GM12878 (cell line): Measurements from ENCODE around the gene GPBP1L1. TPM values are rescaled to one million over a fixed set of nuclear protein-coding genes. Genes with fewer than 3 reads are reported as not detected.

Experiments used
- CHD1 ChIP-seq: IDR thresholded peaks from 2 replicates; pipeline ENCODE4 v1.6.1; 2012; ENCODE audit warnings: low read depth, low read length, improper control_type of control experiment
- CHD2 ChIP-seq: IDR thresholded peaks from 2 replicates; pipeline ENCODE4 v1.6.1; 2011; ENCODE audit warnings: low read depth, low read length, improper control_type of control experiment, borderline replicate concordance
- HDAC6 ChIP-seq: fragments of 200-600 bp; sonication (generic); IDR thresholded peaks from one replicate; pipeline ENCODE4 v1.8.0; 2017; ENCODE audit warnings: antibody characterized with exemption; ENCODE audit not compliant: unreplicated experiment
- MXI1 ChIP-seq: fragments of 150-350 bp; IDR thresholded peaks from 2 replicates; pipeline ENCODE4 v1.6.1; 2011; ENCODE audit warnings: low read depth, mild to moderate bottlenecking, inconsistent platforms, low read length, improper control_type of control experiment
- SIN3A ChIP-seq: IDR thresholded peaks from 2 replicates; pipeline ENCODE4 v1.6.1; 2012; ENCODE audit warnings: low read depth, low read length, improper control_type of control experiment
- SMAD1 ChIP-seq: fragments of 450-650 bp; IDR thresholded peaks from 2 replicates; pipeline ENCODE4 v1.6.1; 2018; ENCODE audit warnings: mild to moderate bottlenecking, low read depth; ENCODE audit not compliant: partially characterized antibody
- SMC3 ChIP-seq: IDR thresholded peaks from 2 replicates; pipeline ENCODE4 v1.6.1; 2011; ENCODE audit warnings: low read length, improper control_type of control experiment, borderline replicate concordance
- SREBF2 ChIP-seq: IDR thresholded peaks from 2 replicates; pipeline ENCODE4 v1.6.1; 2012; ENCODE audit warnings: mild to moderate bottlenecking, low read length
- STAT3 ChIP-seq: IDR thresholded peaks from 2 replicates; pipeline ENCODE4 v1.6.1; 2011; ENCODE audit warnings: low read depth, low read length, improper control_type of control experiment
- SUPT20H ChIP-seq: IDR thresholded peaks from 2 replicates; pipeline ENCODE4 v1.6.1; 2011; ENCODE audit warnings: low read depth, mild to moderate bottlenecking, low read length, moderate library complexity, borderline replicate concordance; ENCODE audit not compliant: control insufficient read depth
- TAF1 ChIP-seq: IDR thresholded peaks from 2 replicates; pipeline ENCODE4 v1.6.1; 2011; ENCODE audit warnings: mild to moderate bottlenecking, low read depth, low read length, borderline replicate concordance
- TCF3 ChIP-seq: IDR thresholded peaks from 2 replicates; pipeline ENCODE4 v1.6.1; 2012; ENCODE audit warnings: low read depth, mild to moderate bottlenecking, low read length, borderline replicate concordance; ENCODE audit not compliant: insufficient read depth
- ZBED1 ChIP-seq: IDR thresholded peaks from 2 replicates; pipeline ENCODE4 v1.6.1; 2016; ENCODE audit warnings: borderline replicate concordance
- ZNF622 ChIP-seq: fragments of 450-650 bp; IDR thresholded peaks from 2 replicates; pipeline ENCODE4 v1.6.1; 2017; ENCODE audit warnings: mild to moderate bottlenecking, inconsistent platforms
- polyA plus RNA-seq, 11 experiments: library from polyadenylated mRNA; depleted of rRNA in 4 of 11; unstranded in 6 of 11; stranded (reverse) in 5 of 11; fragments of >200 nt; fragmentation: Nextera tagmentation in 4 of 11; fragmentation: Illumina TruSeq in 1 of 11; extraction: Ambion mirVana in 4 of 11; extraction: Trizol in 1 of 11; gene quantifications; 1 replicate in 1 of 11; 2 replicates in 10 of 11; pipeline versions ENCODE4 v1.2.1 to v1.2.3, GENCODE V29; 2011 to 2016; ENCODE audit warnings: inconsistent platforms in 2 of 11, missing spikeins in 2 of 11, low read depth in 1 of 11
- total RNA-seq, 4 experiments: library from RNA; depleted of rRNA in 3 of 4; stranded (reverse); fragments of >200 nt in 3 of 4; fragmentation: Illumina TruSeq in 1 of 4; extraction: Trizol in 1 of 4; gene quantifications; 2 replicates each; pipeline versions ENCODE4 v1.2.1 to v1.2.3, GENCODE V29; 2013 to 2021
- TF ChIP-seq, protein P1 (sequence below): fragments of 450-650 bp; IDR thresholded peaks from 2 replicates; pipeline ENCODE4 v1.6.1; 2017; ENCODE audit warnings: borderline replicate concordance
- TF ChIP-seq, protein P2 (sequence below), 3 experiments: IDR thresholded peaks in 2 of 3; conservative IDR thresholded peaks in 1 of 3; 2 replicates each; pipeline ENCODE4 v1.5.1; 2011; ENCODE audit warnings: low read depth in 3 of 3, low read length in 3 of 3, mild to moderate bottlenecking in 3 of 3, control low read depth in 2 of 3, moderate library complexity in 2 of 3, inconsistent platforms in 1 of 3, mixed read lengths in 1 of 3; ENCODE audit not compliant: control insufficient read depth in 2 of 3, insufficient read depth in 1 of 3; ENCODE audit errors: extremely low read depth in 1 of 3
- TF ChIP-seq, protein P3 (sequence below): fragments of 450-650 bp; IDR thresholded peaks from 2 replicates; pipeline ENCODE4 v1.6.1; 2017; ENCODE audit warnings: low read depth, mild to moderate bottlenecking, moderate library complexity
- TF ChIP-seq, protein P4 (sequence below): IDR thresholded peaks from 2 replicates; pipeline ENCODE4 v1.6.1; 2012; ENCODE audit warnings: low read depth, low read length, improper control_type of control experiment
- TF ChIP-seq, protein P5 (sequence below): fragments of 450-650 bp; IDR thresholded peaks from 2 replicates; pipeline ENCODE4 v1.6.1; 2014; ENCODE audit warnings: mild to moderate bottlenecking
- TF ChIP-seq, protein P6 (sequence below): fragments of 450-650 bp; IDR thresholded peaks from 2 replicates; pipeline ENCODE4 v1.6.1; 2017; ENCODE audit warnings: mild to moderate bottlenecking, low read depth, inconsistent platforms; ENCODE audit not compliant: poor library complexity, severe bottlenecking

The GPBP1L1 gene
- total and polyA plus RNA-seq, 10 of the 15 experiments (the other 5 are each of a cell fraction or from before 2014, with no cell fraction given) = 37.3 to 91.6 (median 81.2) TPM

DNA sequence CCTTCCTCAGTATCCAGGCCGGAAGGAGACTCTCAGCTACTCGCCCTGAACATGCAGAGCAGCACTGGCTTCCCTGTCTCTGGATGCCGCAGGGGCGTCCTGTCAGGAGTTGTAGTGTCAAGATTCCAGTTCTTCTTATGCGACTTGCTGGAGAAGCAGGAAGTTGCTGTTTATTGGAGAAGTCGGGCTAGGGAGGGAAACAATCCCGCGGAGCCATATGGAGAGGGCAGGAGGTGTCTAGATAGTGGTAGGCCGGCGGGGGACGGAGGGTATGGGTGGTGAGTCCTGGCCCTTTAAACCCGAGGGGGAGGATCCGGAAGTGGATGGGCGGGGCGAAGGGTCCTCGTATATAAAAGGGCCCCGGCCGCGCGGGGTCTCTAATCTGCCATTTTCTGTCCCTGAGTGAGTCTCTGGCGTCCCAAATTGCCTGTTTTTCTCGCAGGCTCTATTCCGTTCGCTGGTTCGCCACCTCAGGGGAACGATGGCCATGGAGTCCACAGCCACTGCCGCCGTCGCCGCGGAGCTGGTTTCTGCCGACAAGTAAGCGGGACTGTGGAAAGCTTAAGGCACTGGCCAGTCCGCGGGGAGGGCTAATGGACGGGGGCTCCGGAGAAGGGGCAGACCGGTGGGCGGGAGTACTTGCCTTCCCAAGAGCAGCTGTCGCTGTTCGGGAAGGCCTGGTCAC is 102.5 kb downstream of the GPBP1L1 start, which contains the start of gene NASP (continued):
- TF ChIP-seq, protein P1, sequence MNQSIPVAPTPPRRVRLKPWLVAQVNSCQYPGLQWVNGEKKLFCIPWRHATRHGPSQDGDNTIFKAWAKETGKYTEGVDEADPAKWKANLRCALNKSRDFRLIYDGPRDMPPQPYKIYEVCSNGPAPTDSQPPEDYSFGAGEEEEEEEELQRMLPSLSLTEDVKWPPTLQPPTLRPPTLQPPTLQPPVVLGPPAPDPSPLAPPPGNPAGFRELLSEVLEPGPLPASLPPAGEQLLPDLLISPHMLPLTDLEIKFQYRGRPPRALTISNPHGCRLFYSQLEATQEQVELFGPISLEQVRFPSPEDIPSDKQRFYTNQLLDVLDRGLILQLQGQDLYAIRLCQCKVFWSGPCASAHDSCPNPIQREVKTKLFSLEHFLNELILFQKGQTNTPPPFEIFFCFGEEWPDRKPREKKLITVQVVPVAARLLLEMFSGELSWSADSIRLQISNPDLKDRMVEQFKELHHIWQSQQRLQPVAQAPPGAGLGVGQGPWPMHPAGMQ = no peak
- peak; percentile 39; the same call in 1 of the 2 replicates for TF ChIP-seq MXI1
- peak; percentile 92 for TF ChIP-seq TAF1
- TF ChIP-seq SMC3 = no peak
- peak; percentile 53; the same call in 1 of the 2 replicates for TF ChIP-seq ZBED1
- TF ChIP-seq, protein P2, sequence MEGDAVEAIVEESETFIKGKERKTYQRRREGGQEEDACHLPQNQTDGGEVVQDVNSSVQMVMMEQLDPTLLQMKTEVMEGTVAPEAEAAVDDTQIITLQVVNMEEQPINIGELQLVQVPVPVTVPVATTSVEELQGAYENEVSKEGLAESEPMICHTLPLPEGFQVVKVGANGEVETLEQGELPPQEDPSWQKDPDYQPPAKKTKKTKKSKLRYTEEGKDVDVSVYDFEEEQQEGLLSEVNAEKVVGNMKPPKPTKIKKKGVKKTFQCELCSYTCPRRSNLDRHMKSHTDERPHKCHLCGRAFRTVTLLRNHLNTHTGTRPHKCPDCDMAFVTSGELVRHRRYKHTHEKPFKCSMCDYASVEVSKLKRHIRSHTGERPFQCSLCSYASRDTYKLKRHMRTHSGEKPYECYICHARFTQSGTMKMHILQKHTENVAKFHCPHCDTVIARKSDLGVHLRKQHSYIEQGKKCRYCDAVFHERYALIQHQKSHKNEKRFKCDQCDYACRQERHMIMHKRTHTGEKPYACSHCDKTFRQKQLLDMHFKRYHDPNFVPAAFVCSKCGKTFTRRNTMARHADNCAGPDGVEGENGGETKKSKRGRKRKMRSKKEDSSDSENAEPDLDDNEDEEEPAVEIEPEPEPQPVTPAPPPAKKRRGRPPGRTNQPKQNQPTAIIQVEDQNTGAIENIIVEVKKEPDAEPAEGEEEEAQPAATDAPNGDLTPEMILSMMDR (IDR thresholded peaks at IDR 0.05 in 2 of 3, conservative IDR thresholded peaks at IDR 0.05 in 1 of 3; ENCODE audit: control insufficient read depth in 2 of 3, extremely low read depth in 1 of 3, insufficient read depth in 1 of 3, low read depth in 3 of 3, low read length in 3 of 3) = 0 out of 6 replicates have a peak, but pooled peaks of 1 of the 3 experiments have one; percentile 2
- TF ChIP-seq, protein P3, sequence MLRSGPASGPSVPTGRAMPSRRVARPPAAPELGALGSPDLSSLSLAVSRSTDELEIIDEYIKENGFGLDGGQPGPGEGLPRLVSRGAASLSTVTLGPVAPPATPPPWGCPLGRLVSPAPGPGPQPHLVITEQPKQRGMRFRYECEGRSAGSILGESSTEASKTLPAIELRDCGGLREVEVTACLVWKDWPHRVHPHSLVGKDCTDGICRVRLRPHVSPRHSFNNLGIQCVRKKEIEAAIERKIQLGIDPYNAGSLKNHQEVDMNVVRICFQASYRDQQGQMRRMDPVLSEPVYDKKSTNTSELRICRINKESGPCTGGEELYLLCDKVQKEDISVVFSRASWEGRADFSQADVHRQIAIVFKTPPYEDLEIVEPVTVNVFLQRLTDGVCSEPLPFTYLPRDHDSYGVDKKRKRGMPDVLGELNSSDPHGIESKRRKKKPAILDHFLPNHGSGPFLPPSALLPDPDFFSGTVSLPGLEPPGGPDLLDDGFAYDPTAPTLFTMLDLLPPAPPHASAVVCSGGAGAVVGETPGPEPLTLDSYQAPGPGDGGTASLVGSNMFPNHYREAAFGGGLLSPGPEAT = peak; percentile 89
- peak; percentile 87 for TF ChIP-seq HDAC6
- TF ChIP-seq SUPT20H = no peak
- TF ChIP-seq, protein P4, sequence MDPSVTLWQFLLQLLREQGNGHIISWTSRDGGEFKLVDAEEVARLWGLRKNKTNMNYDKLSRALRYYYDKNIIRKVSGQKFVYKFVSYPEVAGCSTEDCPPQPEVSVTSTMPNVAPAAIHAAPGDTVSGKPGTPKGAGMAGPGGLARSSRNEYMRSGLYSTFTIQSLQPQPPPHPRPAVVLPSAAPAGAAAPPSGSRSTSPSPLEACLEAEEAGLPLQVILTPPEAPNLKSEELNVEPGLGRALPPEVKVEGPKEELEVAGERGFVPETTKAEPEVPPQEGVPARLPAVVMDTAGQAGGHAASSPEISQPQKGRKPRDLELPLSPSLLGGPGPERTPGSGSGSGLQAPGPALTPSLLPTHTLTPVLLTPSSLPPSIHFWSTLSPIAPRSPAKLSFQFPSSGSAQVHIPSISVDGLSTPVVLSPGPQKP = peak; percentile 66
- no peak for TF ChIP-seq CHD2
- TF ChIP-seq, protein P5, sequence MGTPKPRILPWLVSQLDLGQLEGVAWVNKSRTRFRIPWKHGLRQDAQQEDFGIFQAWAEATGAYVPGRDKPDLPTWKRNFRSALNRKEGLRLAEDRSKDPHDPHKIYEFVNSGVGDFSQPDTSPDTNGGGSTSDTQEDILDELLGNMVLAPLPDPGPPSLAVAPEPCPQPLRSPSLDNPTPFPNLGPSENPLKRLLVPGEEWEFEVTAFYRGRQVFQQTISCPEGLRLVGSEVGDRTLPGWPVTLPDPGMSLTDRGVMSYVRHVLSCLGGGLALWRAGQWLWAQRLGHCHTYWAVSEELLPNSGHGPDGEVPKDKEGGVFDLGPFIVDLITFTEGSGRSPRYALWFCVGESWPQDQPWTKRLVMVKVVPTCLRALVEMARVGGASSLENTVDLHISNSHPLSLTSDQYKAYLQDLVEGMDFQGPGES = no peak
- TF ChIP-seq SIN3A = peak; percentile 80
- TF ChIP-seq STAT3 = no peak
- peak; percentile 80; the same call in 1 of the 2 replicates for TF ChIP-seq CHD1
- TF ChIP-seq ZNF622 = no peak
- peak; percentile 60; the same call in 1 of the 2 replicates for TF ChIP-seq TCF3
- peak; percentile 67 for TF ChIP-seq SMAD1
- TF ChIP-seq, protein P6, sequence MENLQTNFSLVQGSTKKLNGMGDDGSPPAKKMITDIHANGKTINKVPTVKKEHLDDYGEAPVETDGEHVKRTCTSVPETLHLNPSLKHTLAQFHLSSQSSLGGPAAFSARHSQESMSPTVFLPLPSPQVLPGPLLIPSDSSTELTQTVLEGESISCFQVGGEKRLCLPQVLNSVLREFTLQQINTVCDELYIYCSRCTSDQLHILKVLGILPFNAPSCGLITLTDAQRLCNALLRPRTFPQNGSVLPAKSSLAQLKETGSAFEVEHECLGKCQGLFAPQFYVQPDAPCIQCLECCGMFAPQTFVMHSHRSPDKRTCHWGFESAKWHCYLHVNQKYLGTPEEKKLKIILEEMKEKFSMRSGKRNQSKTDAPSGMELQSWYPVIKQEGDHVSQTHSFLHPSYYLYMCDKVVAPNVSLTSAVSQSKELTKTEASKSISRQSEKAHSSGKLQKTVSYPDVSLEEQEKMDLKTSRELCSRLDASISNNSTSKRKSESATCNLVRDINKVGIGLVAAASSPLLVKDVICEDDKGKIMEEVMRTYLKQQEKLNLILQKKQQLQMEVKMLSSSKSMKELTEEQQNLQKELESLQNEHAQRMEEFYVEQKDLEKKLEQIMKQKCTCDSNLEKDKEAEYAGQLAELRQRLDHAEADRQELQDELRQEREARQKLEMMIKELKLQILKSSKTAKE = peak; percentile 51
- no peak for TF ChIP-seq SREBF2
